HG02852 (cell line): Measurements from ENCODE around the gene CENPB.
"Not testable (repeated sequence)": the region's sequence is repeated elsewhere in the genome, so short reads cannot be mapped to it uniquely, and the experiment has no call there.

Source experiments
- ATAC-seq: cut with Tn5 transposase; IDR thresholded peaks from one replicate; pipeline ENCODE4 v1.9.1; 2021; ENCODE audit warnings: mild to moderate bottlenecking, moderate library complexity; ENCODE audit not compliant: unreplicated experiment

Gene CENPB, protein sequence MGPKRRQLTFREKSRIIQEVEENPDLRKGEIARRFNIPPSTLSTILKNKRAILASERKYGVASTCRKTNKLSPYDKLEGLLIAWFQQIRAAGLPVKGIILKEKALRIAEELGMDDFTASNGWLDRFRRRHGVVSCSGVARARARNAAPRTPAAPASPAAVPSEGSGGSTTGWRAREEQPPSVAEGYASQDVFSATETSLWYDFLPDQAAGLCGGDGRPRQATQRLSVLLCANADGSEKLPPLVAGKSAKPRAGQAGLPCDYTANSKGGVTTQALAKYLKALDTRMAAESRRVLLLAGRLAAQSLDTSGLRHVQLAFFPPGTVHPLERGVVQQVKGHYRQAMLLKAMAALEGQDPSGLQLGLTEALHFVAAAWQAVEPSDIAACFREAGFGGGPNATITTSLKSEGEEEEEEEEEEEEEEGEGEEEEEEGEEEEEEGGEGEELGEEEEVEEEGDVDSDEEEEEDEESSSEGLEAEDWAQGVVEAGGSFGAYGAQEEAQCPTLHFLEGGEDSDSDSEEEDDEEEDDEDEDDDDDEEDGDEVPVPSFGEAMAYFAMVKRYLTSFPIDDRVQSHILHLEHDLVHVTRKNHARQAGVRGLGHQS

DNA sequence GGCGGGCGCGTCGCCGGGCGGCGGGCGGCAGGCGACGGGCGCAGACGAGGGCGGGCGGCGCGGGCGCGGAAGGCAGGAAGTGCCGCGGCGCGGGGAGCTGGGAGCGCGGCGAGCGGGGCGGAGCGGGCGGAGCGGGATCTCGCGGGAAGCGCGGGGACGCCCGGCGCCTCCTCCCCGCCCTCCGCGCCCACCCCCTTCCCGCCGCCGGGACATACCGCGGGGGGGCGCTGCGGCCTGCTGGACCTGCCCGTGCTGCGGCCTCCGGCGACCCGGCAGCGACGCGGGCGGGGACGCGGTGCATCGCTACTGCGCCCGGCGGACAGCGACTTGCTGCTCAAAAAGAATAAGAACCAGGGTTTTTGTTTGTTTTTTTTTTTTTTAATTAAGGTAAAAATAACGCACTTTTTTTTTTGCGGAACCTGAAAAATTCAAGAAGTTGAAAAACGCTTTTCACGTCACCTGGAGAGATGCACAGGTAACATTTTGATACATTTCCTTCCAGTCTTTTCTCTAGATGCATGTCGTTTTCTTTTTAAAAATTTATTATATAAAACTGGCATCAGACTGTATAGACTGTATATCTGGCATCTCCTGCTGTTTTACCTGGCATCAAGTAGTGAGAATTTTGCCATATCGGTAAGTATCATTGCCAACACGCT, at the start of gene CENPB:
CENPB (minus strand) TSS at position 76 of the 659 bp plus-strand sequence. CDS start 257 bp downstream, outside the sequence.
- ATAC-seq, result peak; percentile 77

DNA sequence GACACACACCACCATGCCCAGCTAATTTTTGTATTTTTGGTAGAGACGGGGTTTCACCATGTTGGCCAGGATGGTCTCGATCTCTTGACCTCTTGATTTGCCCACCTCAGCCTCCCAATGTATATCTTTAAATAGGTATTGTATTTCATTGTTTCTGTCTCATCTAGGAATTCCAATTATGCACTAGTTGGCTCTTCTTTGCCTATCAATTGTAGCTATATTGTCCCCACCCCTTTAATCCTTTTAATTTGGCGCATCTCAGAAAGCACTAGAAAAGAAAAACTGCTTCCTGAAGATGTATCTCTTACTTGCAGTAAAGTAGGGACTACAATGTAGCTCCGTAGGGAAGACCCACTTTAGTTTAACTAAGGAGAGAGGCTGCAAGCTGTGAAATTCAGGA, 49.6 kb upstream of the CENPB start:
- no peak for ATAC-seq

GRCh38 chr20:3829891-3830290, 43.4 kb upstream of the CENPB start:
- not testable (repeated sequence) for ATAC-seq

DNA sequence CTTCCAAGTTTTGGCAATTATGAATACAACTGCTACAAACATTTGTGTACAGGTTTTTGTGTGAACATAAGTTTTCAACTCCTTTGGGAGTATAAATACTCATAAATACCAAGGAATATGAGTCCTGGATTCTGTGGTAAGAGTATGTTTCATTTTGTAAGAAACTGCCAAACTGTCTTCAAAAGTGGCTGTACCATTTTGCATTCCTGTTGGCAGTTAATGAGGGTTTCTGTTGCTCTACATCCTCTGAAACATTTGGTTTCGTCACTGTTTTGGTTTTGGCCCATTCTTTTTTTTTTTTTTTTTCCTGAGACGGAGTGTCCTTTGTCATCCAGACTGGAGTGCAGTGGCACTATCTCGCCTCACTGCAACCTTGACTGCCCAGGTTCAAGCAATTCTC, 42.3 kb upstream of the CENPB start:
- ATAC-seq, result no peak

DNA sequence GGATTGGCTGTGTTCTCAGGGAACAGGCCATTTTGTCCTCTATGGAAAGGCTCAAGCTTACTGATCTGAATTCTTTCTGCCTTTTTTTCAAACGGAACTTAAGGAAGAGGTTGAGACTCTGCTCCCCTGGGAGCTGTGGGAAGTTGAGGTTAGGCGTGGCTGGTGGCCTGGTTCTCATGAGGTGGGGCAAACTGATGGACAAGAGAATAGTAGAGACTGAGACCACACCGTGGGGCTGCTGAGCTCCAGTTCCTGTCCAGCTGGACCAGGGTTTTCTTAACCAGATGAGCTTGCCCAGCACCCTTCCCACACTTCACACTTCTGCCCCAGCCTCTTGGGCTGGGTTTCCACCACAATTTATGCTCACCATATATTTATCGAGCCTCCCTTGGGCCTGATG, 39.9 kb upstream of the CENPB start:
- no peak for ATAC-seq

DNA sequence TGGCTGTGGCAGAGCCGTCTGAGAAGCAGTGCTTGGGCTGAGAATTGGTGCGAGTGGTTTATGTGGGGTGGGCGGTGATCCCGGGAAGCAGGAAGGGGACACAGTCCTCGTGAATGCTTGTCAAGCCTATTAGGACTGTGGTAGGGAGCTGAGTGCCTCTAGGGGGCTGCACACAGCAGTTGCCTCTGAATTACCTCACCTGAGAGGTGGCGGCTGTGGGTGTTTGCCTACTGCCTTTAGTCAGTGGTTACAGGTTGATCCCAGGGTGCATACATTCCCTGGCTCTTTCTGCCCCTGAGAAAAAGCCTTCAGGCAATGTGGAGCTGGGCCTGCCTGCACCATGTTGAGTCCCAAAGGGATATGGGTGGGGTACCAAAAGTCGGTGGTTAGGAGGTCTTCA, 39.0 kb upstream of the CENPB start:
- ATAC-seq, result no peak

- ATAC-seq, result no peak
These were observed 37.3 kb upstream of the CENPB start for GRCh38 chr20:3823881-3824280.

DNA sequence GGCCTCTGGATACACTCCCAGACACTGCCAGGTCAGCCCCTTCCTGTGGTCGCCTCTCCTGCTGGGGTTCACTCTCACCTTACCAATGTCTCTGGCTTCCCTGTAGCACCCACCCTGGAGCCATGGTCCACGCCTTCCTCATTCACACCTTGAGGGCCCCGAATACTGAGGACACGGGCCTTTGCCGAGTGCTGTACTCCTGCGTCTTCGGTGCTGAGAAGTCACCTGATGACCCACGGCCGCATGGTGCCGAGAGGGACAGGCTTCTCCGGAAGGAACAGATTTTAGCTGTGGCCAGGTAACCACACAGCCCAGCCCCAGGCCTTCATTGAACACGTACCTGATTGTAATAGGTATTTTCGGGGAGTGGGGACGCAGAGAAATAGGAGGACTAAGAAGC, 35.5 kb upstream of the CENPB start:
- no peak for ATAC-seq

- ATAC-seq, result no peak
These were observed 34.6 kb upstream of the CENPB start for GRCh38 chr20:3820901-3821727.

DNA sequence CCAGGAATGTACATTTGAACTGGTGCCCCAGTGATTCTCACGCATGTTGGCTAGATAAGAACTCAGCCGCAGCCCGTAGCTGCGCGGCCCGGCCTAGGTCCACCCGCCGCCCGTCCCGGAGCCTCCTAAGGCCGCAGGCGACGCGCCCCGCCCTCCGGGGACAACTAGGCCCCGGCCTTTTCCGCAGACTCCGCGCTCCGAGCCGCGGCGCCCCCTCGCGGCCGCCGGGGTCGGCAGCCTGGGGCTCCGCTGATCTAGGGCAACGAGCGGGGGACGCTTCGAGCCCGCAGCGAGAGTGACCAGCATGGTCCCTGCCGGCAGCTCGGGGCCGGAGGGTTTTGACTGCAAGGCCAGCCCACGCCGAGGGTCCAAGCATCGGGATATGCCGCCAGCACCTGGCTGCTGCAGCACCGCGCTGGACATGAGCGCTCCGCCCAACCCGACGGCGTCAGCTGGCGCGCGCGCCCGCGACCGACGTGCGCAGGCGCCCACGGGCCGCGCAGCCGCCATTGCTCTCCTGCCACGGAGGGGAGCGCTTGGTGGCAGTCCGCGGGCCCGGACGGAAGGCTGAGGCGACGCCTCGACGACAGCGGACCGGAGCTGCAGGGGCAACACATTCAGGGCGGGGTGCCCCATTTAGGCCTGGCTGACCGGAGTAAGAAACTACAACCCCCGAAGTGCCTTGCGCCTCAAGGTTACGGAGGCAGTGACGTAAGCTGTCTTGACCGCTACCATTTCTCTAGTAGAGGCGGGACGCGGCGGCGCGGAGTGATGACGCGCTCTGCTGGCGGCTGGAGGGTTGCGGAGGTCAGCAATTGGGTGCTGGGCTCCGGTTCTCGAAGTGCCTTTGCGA, 33.7 kb upstream of the CENPB start, which contains the start of gene AP5S1:
AP5S1 (plus strand) TSS at position 500 of the 853 bp plus-strand sequence. CDS start 1,571 bp downstream, outside the sequence.
- peak; percentile 82 for ATAC-seq

DNA sequence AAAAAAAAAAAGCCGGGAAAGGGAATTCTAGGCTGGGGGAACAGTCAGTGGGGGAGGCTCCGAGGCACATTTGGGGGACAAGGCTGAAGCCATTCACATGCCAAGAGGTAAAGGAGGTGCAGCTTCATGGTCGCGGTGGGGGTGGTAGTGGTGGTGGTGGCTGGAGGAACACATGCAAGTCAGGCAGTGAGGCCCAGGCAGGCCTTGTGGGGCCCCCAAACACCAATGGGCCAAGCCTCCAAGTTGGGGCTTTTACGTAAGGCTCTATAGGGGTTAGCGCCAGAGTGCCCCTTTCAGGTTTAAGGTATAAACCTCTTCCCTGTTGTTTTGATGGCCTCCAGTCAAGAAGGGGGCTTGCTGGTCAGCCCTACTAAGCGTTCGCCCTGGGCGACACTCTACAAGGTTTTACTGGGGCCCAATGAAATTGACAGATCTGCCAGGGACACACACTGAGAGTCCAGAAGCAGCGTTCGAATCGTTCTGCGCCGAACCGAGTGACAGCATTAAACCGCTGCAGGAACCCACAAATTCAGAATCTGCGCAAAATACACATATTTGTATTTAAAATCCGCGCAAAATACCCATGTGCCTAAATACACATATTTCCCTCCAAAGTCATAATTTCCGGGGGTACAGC, 33.0 kb upstream of the CENPB start:
- ATAC-seq, result no peak

DNA sequence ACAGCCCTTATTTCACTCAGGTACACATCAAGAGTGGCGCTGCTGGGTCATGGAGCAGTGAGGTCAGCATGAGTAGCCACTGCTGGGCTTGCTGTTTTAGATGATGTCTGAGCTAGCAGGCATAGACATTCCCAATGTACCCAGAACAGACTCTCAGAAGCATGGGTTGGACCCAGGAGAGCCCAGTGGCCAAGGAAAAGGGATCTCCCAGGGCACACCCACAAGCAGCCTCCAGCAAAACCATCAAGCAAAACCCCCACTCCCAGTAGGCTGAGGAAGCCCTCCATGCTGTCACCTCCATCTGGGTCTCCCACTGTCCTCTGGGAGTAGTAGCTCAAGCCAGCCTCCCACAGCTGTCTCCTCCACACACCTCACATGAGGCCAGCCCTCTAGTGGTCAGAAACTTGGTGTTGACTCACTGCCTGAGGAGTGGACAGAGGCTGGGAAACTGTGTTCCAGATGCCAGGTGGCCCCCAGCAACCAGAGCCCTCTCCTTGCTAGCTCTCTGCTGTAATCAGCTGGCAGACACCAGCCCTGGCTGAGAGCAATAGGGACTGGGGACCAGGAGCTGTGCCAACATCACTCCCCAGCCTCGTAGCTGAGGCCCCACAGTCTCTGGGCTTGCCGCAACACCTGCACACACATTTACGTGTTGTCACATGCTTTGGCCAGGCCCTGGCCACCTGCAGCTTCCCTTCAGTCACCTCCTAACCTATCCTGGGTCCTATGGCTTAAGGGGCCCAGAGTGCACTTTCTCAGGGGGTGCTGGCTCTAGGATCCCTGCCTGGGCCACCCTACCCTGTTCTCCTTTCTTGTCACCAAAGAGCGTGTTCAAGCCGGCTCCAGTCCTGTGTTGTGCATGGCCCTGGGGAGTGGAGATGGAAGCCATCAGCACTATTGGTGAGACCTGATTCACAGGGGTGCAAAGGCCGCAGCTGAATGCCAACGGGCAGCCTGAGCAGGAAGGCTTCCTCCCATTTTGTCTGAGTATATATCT, 31.9 kb upstream of the CENPB start:
- ATAC-seq, result no peak

GRCh38 chr20:3815703-3816315, 29.3 kb upstream of the CENPB start:
- no peak for ATAC-seq

DNA sequence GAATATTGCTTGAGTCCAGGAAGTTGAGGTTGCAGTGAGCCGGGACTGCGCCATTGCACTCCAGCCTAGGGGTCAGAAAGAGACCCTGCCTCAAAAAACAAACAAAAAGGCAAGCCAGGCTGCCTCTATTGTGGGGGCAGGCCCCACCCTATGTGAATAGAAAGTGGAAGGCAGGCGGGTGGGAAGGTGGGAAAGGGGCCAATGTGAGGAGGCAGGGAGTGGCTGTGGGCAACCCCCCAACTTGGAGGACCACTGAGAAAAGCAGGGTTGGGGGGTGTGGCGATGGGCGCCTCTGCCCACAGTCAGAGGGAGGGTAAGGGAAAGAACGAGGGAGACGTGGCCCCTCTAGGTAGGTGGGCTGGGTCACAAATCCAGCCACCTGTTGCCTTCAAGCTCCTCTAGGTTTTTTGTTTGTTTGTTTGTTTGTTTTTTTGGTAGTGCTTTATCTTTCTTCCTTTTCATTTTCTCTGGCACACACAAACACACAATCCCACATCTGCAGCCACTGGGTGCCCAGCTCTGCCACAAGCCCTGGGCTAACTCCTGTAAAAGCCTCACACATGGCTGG, 28.5 kb upstream of the CENPB start:
- no peak for ATAC-seq

DNA sequence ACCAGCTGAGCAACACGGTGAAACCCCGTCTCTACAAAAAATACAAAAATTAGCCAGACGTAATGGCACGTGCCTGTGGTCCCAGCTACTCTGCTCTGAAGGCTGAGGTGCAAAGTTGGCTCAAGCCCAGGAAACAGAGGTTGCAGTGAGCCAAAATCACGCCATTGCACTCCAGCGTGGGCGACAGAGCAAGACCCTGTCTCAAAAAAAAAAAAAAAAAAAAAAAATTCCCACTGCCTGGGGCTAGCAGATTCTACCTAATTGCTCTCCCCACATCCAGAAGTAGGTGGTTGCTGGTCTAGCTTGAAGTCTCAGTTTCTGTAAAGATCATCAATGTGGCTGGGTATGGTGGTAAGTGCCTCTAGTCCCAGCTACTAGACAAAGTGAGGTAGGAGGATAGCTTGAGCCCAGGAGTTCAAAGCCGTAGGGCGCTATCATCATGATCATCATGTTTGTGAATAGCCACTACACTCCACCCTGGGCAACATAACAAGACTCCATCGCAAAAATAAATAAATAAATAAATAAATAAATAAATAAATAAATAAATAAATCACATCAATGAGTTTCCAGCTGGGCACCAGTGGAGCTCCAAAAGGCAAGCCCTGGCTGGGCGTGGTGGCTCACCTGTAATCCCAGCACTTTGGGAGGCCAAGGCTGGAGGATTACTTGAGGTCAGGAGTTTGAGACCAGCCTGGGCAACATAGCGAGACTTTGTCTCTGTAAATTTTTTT, 27.5 kb upstream of the CENPB start:
- no peak for ATAC-seq

- no peak for ATAC-seq
These were observed 26.7 kb upstream of the CENPB start for GRCh38 chr20:3812975-3813847.
